SK-N-SH treated with all-trans-retinoic acid at 6 μM for 48 hours (cell line): ENCODE measurements around the gene CDK15.

Experiments
- ATAC-seq: fragments of 200-7000 bp; cut with Tn5 transposase; 3 replicates; pipeline ENCODE4 v1.9.1; 2020; ENCODE audit warnings: mild to moderate bottlenecking, moderate library complexity
- ARNTL ChIP-seq: fragments of 450-650 bp; formaldehyde crosslinking; IDR thresholded peaks from 2 replicates; pipeline ENCODE4 v1.5.0; 2020; ENCODE audit warnings: low read depth, mild to moderate bottlenecking, moderate library complexity, borderline replicate concordance
- BACH2 ChIP-seq: fragments of 250-450 bp; sonication (Bioruptor Pico); IDR thresholded peaks from 2 replicates; pipeline ENCODE4 v1.9.0; 2021; ENCODE audit warnings: mild to moderate bottlenecking, borderline replicate concordance
- CSDC2 ChIP-seq: fragments of 250-450 bp; sonication (Bioruptor Pico); IDR thresholded peaks from 2 replicates; pipeline ENCODE4 v1.5.0; 2020; ENCODE audit warnings: mild to moderate bottlenecking, moderate library complexity
- ESRRG ChIP-seq: fragments of 250-450 bp; sonication (Bioruptor Pico); IDR thresholded peaks from 2 replicates; pipeline ENCODE4 v1.6.1; 2021; ENCODE audit warnings: mild to moderate bottlenecking
- GLIS3 ChIP-seq: fragments of 250-450 bp; sonication (Bioruptor Pico); IDR thresholded peaks from 2 replicates; pipeline ENCODE4 v1.5.0; 2020; ENCODE audit warnings: mild to moderate bottlenecking, moderate library complexity
- ISL1 ChIP-seq: fragments of 250-450 bp; sonication (Bioruptor Pico); IDR thresholded peaks from 2 replicates; pipeline ENCODE4 v2.1.2; 2022; ENCODE audit warnings: mild to moderate bottlenecking, moderate library complexity
- OSR1 ChIP-seq: fragments of 250-450 bp; sonication (Bioruptor Pico); IDR thresholded peaks from 2 replicates; pipeline ENCODE4 v1.8.0; 2022; ENCODE audit warnings: moderate library complexity, mild to moderate bottlenecking, inconsistent platforms
- PATZ1 ChIP-seq: fragments of 250-450 bp; sonication (Bioruptor Pico); IDR thresholded peaks from 2 replicates; pipeline ENCODE4 v1.8.0; 2020; ENCODE audit warnings: mild to moderate bottlenecking, moderate library complexity, borderline replicate concordance
- POU6F1 ChIP-seq: fragments of 250-450 bp; sonication (Bioruptor Pico); IDR thresholded peaks from 2 replicates; pipeline ENCODE4 v1.8.0; 2021; ENCODE audit warnings: low read depth, mild to moderate bottlenecking, moderate library complexity, borderline replicate concordance
- PPARA ChIP-seq: fragments of 250-450 bp; sonication (Bioruptor Pico); IDR thresholded peaks from 2 replicates; pipeline ENCODE4 v1.5.0; 2020; ENCODE audit warnings: mild to moderate bottlenecking, borderline replicate concordance
- RARB ChIP-seq: fragments of 250-450 bp; sonication (Bioruptor Pico); IDR thresholded peaks from 2 replicates; pipeline ENCODE4 v1.8.0; 2021; ENCODE audit warnings: mild to moderate bottlenecking, moderate library complexity
- TCF4 ChIP-seq: fragments of 250-450 bp; sonication (Bioruptor Pico); IDR thresholded peaks from 2 replicates; pipeline ENCODE4 v1.8.0; 2021; ENCODE audit warnings: mild to moderate bottlenecking, moderate library complexity, borderline replicate concordance
- TOX ChIP-seq: fragments of 250-450 bp; sonication (Bioruptor Pico); IDR thresholded peaks from 2 replicates; pipeline ENCODE4 v1.8.0; 2021; ENCODE audit warnings: mild to moderate bottlenecking, moderate library complexity, borderline replicate concordance
- ZC3H10 ChIP-seq: fragments of 250-450 bp; sonication (Bioruptor Pico); IDR thresholded peaks from 2 replicates; pipeline ENCODE4 v1.5.1; 2021; ENCODE audit warnings: mild to moderate bottlenecking, moderate library complexity
- ZFP3 ChIP-seq: fragments of 250-450 bp; sonication (Bioruptor Pico); IDR thresholded peaks from 2 replicates; pipeline ENCODE4 v1.5.0; 2020; ENCODE audit warnings: mild to moderate bottlenecking, moderate library complexity
- ZFP30 ChIP-seq: fragments of 450-650 bp; formaldehyde crosslinking; IDR thresholded peaks from 2 replicates; pipeline ENCODE4 v1.5.0; 2022; ENCODE audit warnings: mild to moderate bottlenecking, moderate library complexity
- ZNF565 ChIP-seq: fragments of 450-650 bp; formaldehyde crosslinking; conservative IDR thresholded peaks from 2 replicates; pipeline ENCODE4 v1.5.0; 2020; ENCODE audit warnings: low read depth, mild to moderate bottlenecking, moderate library complexity
- ZNF70 ChIP-seq: fragments of 450-650 bp; formaldehyde crosslinking; IDR thresholded peaks from 2 replicates; pipeline ENCODE4 v1.5.0; 2020; ENCODE audit warnings: mild to moderate bottlenecking, moderate library complexity
- ZNF8 ChIP-seq: fragments of 450-650 bp; formaldehyde crosslinking; IDR thresholded peaks from 2 replicates; pipeline ENCODE4 v1.5.0; 2020; ENCODE audit warnings: mild to moderate bottlenecking, moderate library complexity
- TF ChIP-seq, protein P1 (sequence below): fragments of 250-450 bp; sonication (Bioruptor Pico); IDR thresholded peaks from 2 replicates; pipeline ENCODE4 v1.5.0; 2020; ENCODE audit warnings: mild to moderate bottlenecking, moderate library complexity
- TF ChIP-seq, protein P2 (sequence below): fragments of 250-450 bp; sonication (Bioruptor Pico); IDR thresholded peaks from 2 replicates; pipeline ENCODE4 v1.5.1; 2021; ENCODE audit warnings: mild to moderate bottlenecking, moderate library complexity
- TF ChIP-seq, protein P3 (sequence below): fragments of 250-450 bp; sonication (Bioruptor Pico); IDR thresholded peaks from 2 replicates; pipeline ENCODE4 v1.5.1; 2020; ENCODE audit warnings: low read depth, mild to moderate bottlenecking, moderate library complexity

The CDK15 gene

DNA sequence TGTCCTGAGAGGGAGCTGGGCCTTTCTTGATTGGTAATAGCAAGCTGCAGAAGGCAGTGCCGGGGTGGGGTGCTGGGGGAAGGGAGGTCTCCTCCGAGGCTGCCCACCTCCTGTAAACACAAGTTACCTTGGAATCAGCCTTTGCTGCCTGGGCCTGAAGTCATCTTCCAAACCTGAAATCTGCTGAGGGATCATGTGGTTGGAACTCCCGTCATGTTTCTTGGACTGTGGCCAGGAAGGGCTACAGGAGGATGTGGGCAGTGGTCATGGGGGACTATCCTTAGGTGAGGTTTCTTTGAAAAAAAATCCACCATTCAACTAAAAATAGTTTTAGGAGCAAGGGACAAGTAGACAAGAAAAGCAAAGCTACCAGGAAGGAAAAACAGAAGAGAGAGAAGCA lies 74.2 kb downstream of the CDK15 start:
- ATAC-seq, result peak; percentile 9

DNA sequence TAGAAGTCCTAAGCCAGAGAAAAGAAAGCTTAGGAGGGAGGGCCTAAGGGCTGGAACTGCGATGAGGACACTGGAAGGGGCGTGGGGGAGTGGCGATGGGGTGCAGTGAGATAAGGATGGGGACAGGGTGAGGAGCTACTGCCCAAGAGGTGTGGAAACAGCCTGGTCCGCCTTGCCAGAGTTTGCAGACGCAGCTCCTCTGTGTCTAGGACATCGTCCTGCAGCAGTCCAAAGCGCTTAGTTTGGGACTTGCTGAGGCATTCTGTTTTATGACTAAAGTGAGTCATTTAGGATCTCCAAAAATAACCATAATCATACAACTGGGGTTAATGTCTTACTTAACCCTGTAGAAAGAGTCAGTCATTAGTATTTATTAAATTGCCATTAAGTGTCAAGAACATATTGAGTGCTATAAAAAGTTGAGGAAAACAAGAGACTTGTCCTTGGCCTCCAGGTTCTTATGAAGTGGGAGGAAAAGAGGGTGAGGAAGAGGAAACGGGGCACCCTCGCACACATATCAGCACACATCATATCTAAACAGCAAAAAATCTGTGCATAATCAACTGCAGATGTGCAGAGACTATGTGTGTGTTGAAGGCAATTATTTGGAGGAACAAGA lies 74.8 kb downstream of the CDK15 start:
- TF ChIP-seq TOX (CRISPR knock-in tag) (no peak), ZNF565 (CRISPR knock-in tag) (no peak), TCF4 (peak; percentile 63), BACH2 (no peak)
- TF ChIP-seq, all 23 proteins: peak for 1
- ATAC-seq, result peak; percentile 72

More for the DNA sequence above, 74.2 kb downstream of the CDK15 start:
- TF ChIP-seq ARNTL, result no peak
- TF ChIP-seq, protein P1, sequence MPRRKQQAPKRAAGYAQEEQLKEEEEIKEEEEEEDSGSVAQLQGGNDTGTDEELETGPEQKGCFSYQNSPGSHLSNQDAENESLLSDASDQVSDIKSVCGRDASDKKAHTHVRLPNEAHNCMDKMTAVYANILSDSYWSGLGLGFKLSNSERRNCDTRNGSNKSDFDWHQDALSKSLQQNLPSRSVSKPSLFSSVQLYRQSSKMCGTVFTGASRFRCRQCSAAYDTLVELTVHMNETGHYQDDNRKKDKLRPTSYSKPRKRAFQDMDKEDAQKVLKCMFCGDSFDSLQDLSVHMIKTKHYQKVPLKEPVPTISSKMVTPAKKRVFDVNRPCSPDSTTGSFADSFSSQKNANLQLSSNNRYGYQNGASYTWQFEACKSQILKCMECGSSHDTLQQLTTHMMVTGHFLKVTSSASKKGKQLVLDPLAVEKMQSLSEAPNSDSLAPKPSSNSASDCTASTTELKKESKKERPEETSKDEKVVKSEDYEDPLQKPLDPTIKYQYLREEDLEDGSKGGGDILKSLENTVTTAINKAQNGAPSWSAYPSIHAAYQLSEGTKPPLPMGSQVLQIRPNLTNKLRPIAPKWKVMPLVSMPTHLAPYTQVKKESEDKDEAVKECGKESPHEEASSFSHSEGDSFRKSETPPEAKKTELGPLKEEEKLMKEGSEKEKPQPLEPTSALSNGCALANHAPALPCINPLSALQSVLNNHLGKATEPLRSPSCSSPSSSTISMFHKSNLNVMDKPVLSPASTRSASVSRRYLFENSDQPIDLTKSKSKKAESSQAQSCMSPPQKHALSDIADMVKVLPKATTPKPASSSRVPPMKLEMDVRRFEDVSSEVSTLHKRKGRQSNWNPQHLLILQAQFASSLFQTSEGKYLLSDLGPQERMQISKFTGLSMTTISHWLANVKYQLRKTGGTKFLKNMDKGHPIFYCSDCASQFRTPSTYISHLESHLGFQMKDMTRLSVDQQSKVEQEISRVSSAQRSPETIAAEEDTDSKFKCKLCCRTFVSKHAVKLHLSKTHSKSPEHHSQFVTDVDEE, result no peak
- TF ChIP-seq ZFP3 (CRISPR knock-in tag), result no peak
- TF ChIP-seq, protein P2, sequence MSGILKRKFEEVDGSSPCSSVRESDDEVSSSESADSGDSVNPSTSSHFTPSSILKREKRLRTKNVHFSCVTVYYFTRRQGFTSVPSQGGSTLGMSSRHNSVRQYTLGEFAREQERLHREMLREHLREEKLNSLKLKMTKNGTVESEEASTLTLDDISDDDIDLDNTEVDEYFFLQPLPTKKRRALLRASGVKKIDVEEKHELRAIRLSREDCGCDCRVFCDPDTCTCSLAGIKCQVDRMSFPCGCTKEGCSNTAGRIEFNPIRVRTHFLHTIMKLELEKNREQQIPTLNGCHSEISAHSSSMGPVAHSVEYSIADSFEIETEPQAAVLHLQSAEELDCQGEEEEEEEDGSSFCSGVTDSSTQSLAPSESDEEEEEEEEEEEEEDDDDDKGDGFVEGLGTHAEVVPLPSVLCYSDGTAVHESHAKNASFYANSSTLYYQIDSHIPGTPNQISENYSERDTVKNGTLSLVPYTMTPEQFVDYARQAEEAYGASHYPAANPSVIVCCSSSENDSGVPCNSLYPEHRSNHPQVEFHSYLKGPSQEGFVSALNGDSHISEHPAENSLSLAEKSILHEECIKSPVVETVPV (CRISPR knock-in tag), result no peak
- TF ChIP-seq ESRRG, result no peak
- TF ChIP-seq ZFP30 (CRISPR knock-in tag), result no peak
- TF ChIP-seq GLIS3 (CRISPR knock-in tag), result no peak
- TF ChIP-seq TOX (CRISPR knock-in tag), result no peak
- TF ChIP-seq CSDC2 (CRISPR knock-in tag), result no peak
- no peak for TF ChIP-seq RARB (CRISPR knock-in tag)
- no peak for TF ChIP-seq ZC3H10 (CRISPR knock-in tag)
- TF ChIP-seq PATZ1 (CRISPR knock-in tag), result no peak
- TF ChIP-seq, protein P3, sequence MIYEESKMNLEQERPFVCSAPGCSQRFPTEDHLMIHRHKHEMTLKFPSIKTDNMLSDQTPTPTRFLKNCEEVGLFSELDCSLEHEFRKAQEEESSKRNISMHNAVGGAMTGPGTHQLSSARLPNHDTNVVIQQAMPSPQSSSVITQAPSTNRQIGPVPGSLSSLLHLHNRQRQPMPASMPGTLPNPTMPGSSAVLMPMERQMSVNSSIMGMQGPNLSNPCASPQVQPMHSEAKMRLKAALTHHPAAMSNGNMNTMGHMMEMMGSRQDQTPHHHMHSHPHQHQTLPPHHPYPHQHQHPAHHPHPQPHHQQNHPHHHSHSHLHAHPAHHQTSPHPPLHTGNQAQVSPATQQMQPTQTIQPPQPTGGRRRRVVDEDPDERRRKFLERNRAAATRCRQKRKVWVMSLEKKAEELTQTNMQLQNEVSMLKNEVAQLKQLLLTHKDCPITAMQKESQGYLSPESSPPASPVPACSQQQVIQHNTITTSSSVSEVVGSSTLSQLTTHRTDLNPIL (CRISPR knock-in tag), result no peak
- no peak for TF ChIP-seq ZNF565 (CRISPR knock-in tag)
- TF ChIP-seq BACH2, result no peak
- TF ChIP-seq ZNF70 (CRISPR knock-in tag), result no peak
- TF ChIP-seq OSR1, result no peak
- TF ChIP-seq ZNF8 (CRISPR knock-in tag), result no peak
- TF ChIP-seq, all 23 proteins: peak for 0

DNA sequence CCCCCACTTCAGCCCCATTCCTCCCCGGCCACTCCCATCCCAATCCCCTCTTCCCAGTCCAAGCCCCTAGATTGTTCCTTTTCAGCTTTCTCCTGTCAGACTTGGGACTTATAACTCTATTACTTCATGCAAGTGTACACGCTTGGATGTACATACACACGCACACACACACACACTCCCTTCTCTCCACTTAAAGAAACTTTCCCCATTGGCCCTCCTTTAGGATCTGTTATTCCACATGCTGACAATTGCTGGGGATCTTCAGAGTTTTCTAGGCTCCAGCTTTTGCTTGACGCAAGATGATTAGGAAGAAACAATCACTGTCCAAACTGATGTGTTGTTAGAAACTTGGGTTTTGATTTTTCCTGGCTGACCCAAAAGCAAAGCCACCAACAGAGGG lies 75.4 kb downstream of the CDK15 start:
- TF ChIP-seq OSR1 (no peak), BACH2 (no peak), PATZ1 (CRISPR knock-in tag) (no peak), ZNF8 (CRISPR knock-in tag) (no peak), POU6F1 (no peak), ZNF565 (CRISPR knock-in tag) (no peak), PPARA (CRISPR knock-in tag) (no peak), ZFP30 (CRISPR knock-in tag) (no peak), ISL1 (no peak), ZNF70 (CRISPR knock-in tag) (no peak), ZC3H10 (CRISPR knock-in tag) (no peak), ESRRG (no peak), CSDC2 (CRISPR knock-in tag) (no peak)
- TF ChIP-seq, protein P2 (CRISPR knock-in tag), result no peak
- TF ChIP-seq, protein P3 (CRISPR knock-in tag), result no peak
- TF ChIP-seq, all 23 proteins: peak for 0

More for the DNA sequence above, 75.4 kb downstream of the CDK15 start:
- ATAC-seq, result no peak; the same call in 2 of the 3 replicates
